Heart left ventricle (tissue), 16 donors: ENCODE data around the gene SERPINF2. TPM values are rescaled to one million over a fixed set of nuclear protein-coding genes. Genes with fewer than 3 reads are reported as not detected.
"Not testable (repeated sequence)": the region's sequence is repeated elsewhere in the genome, so short reads cannot be mapped to it uniquely, and the experiment has no call there.

Experiments used
- ATAC-seq, 4 donors: fragments of 200-7000 bp; cut with Tn5 transposase; one replicate each; pipeline ENCODE4 v1.9.1; 2020 to 2022; ENCODE audit warnings: moderate library complexity in 4 of 4, mild to moderate bottlenecking in 3 of 4, moderate number of reproducible peaks in 1 of 4
- DNase-seq, 5 donors: peaks; one replicate each; pipeline ENCODE4 v3.0.0-alpha.2; 2020
- H3K27ac ChIP-seq, 12 donors: fragments of 200-600 bp; sonication (generic) in 4 of 12; one replicate each; pipeline versions ENCODE4 v1.5.0 to v1.8.0; 2016 to 2022; ENCODE audit warnings: mild to moderate bottlenecking in 2 of 12
- H3K27me3 ChIP-seq, 9 donors: fragments of 200-600 bp; sonication (generic) in 2 of 9; one replicate each; pipeline versions ENCODE4 v1.5.1 to v1.8.0; 2016 to 2022; ENCODE audit warnings: mild to moderate bottlenecking in 3 of 9
- H3K36me3 ChIP-seq, 9 donors: fragments of 200-600 bp; sonication (generic) in 2 of 9; one replicate each; pipeline versions ENCODE4 v1.5.0 to v1.8.0; 2018 to 2022; ENCODE audit warnings: mild to moderate bottlenecking in 2 of 9
- H3K4me1 ChIP-seq, 12 donors: fragments of 200-600 bp; sonication (generic) in 4 of 12; one replicate each; pipeline versions ENCODE4 v1.5.0 to v1.8.0; 2016 to 2022; ENCODE audit warnings: mild to moderate bottlenecking in 3 of 12
- H3K4me3 ChIP-seq, 12 donors: fragments of 200-600 bp; sonication (generic) in 4 of 12; one replicate each; pipeline versions ENCODE4 v1.5.0 to v1.8.0; 2017 to 2022; ENCODE audit warnings: mild to moderate bottlenecking in 9 of 12, moderate library complexity in 4 of 12
- H3K9me3 ChIP-seq, 12 donors: fragments of 200-600 bp; sonication (generic) in 4 of 12; one replicate each; pipeline versions ENCODE4 v1.5.0 to v1.8.0; 2016 to 2022; ENCODE audit warnings: mild to moderate bottlenecking in 1 of 12
- CTCF ChIP-seq, 12 donors: fragments of 200-600 bp; sonication (generic) in 4 of 12; IDR thresholded peaks; one replicate each; pipeline versions ENCODE4 v1.5.0 to v1.8.0; 2018 to 2022; ENCODE audit warnings: antibody characterized with exemption in 12 of 12, mild to moderate bottlenecking in 5 of 12
- POLR2A ChIP-seq, 2 donors: fragments of 450-650 bp; IDR thresholded peaks; one replicate each; pipeline ENCODE4 v1.6.1; 2017; ENCODE audit warnings: antibody characterized with exemption in 2 of 2, mild to moderate bottlenecking in 2 of 2, moderate library complexity in 2 of 2
- WGBS, 4 donors: extraction: QIAGEN DNeasy Blood & Tissue Kit in 2 of 4; methylation state at CpG; one replicate each; pipeline versions ENCODE4 v1.1.5 to v1.1.7; 2013 to 2018; 5-methylcytosine and 5-hydroxymethylcytosine counted together
- intact Hi-C, 10 donors: fragments of 100-400 bp; cut with DNase I; formaldehyde crosslinking; loops; one replicate each; pipeline versions ENCODE4 v1.11.1 to v1.14.2; 2022
- polyA plus RNA-seq, 2 donors: library from polyadenylated mRNA; stranded (reverse); fragments of 200-250 nt; gene quantifications; one replicate each; pipeline ENCODE4 v1.2.3, GENCODE V29; 2013
- total RNA-seq, 9 donors: library from RNA; depleted of rRNA in 2 of 9; stranded (reverse); fragments of >200 nt in 2 of 9; fragmentation: NEBNext Ultra II Directional in 3 of 9; extraction: Animal tissue kit (Norgen Biotek cat#: 25700) in 3 of 9; gene quantifications; one replicate each; pipeline versions ENCODE4 v1.1.0 to v1.2.4, GENCODE V29; 2016 to 2023
- donor health status: ischemic (EF 13 %, LVEDD 7.1; RV severe dilation, severe dysfunction).
- donor health status: healthy with polysubstance abuse.
- donor health status: DM: no; HTN: yes; CAD: no.
- donor health status: DM: no; HTN: no; CAD: no.
- donor health status: ischemic (EF 25% LVEDD 6.9; RV normal size, moderate dysfunction).
- donor health status: ischemic (EF 25% LVEDD 5.7; RV mildly dilated, moderate dysfunction).
- donor health status: healthy.
- donor health status: DM: yes; HTN: yes; CAD: no.
- donor health status: ischemic (EF 35%, LVEDD 5.7; RV mildly dilated, moderate dysfunction).
- donor health status: nonischemic (EF 11% LVEDD 7.7; RV severe dilation, severe dysfunction).
- donor health status: DM: yes; HTN: yes; CAD: no.
- donor health status: PGD.
- donor health status: ischemic (EF 29% LVEDD 5.4; RV normal size, mild dysfunction).
- donor health status: nonischemic (EF 23%, LVEDD 6.1; RV moderate dilation, normal function).

Gene SERPINF2
- total and polyA plus RNA-seq, 11 donors = 0.25 to 1.8 (median 0.77) TPM; not detected in 1

- peak; percentile 25 to 60 (median 30) for ATAC-seq
Measured at GRCh38 chr17:1737531-1738291, 5.0 kb upstream of the SERPINF2 start.

GRCh38 chr17:1741899-1742298 lies 772 bp upstream of the SERPINF2 start:
- Histone ChIP-seq H3K4me1 (peaks cover 0 to 18% (median 6%) of the 10 kb centered on the region in 12 donors), H3K36me3 (peaks cover 0 to 12% (median 10%) of the 10 kb centered on the region in 9 donors)
- H3K4me3 ChIP-seq, H3K27ac ChIP-seq, ATAC-seq, DNase-seq, H3K9me3 ChIP-seq, H3K27me3 ChIP-seq, intact Hi-C loops: not testable (repeated sequence)
- 79 to 96% (median 90%) methylated on average over 7 of the region's 7 CpGs for WGBS, 4 donors

More at GRCh38 chr17:1737531-1738291, 5.0 kb upstream of the SERPINF2 start:
- H3K9me3 ChIP-seq = no peaks in the 10 kb centered on the region
- no peaks in the 10 kb centered on the region for H3K27me3 ChIP-seq
- H3K27ac ChIP-seq = peak overlapping the region in 1 of 12 donors; percentile 51
- TF ChIP-seq CTCF (IDR thresholded peaks at IDR 0.05) = no peak
- TF ChIP-seq POLR2A (IDR thresholded peaks at IDR 0.05) = no peak
- peaks cover 0 to 30% (median 16%) of the 10 kb centered on the region in 12 donors for H3K4me1 ChIP-seq
- intact Hi-C loops = loop anchor here in 1 of 10 donors (10.0 kb wide), 1 partner anchor 297 kb away; the partner anchor contains the start of gene DPH1
- WGBS, 4 donors = 58 to 85% (median 82%) methylated on average over 6 to 21 of the region's 21 CpGs
- H3K36me3 ChIP-seq = peaks cover 0 to 48% (median 30%) of the 10 kb centered on the region in 9 donors
- no peak overlapping the region for H3K4me3 ChIP-seq
- DNase-seq = peak in 1 of 5 donors; percentile 42

- no peaks in the 10 kb centered on the region for H3K9me3 ChIP-seq
- 88 to 92% (median 90%) methylated on average over 1 to 2 of the region's 2 CpGs for WGBS, 4 donors
- H3K4me3 ChIP-seq = no peak overlapping the region
- peaks cover 0 to 3% (median under 1%) of the 10 kb centered on the region in 9 donors for H3K36me3 ChIP-seq
- peaks cover 0 to 10% (median under 1%) of the 10 kb centered on the region in 12 donors for H3K4me1 ChIP-seq
- no peak overlapping the region for H3K27ac ChIP-seq
- ATAC-seq = no peak
- intact Hi-C loops = no loop called here
- TF ChIP-seq POLR2A (IDR thresholded peaks at IDR 0.05) (no peak), CTCF (IDR thresholded peaks at IDR 0.05) (no peak)
- no peak for DNase-seq
- H3K27me3 ChIP-seq = no peaks in the 10 kb centered on the region
Measured at GRCh38 chr17:1743088-1743439, 393 bp downstream of the SERPINF2 start.

GRCh38 chr17:1744551-1745512 lies 2.2 kb downstream of the SERPINF2 start:
- WGBS, 4 donors = 77 to 89% (median 86%) methylated on average over 23 to 29 of the region's 29 CpGs
- Histone ChIP-seq H3K9me3 (no peaks in the 10 kb centered on the region), H3K4me3 (no peak overlapping the region), H3K36me3 (no peaks in the 10 kb centered on the region), H3K4me1 (peaks cover 0 to 9% (median 0%) of the 10 kb centered on the region in 12 donors), H3K27me3 (no peaks in the 10 kb centered on the region), H3K27ac (peak overlapping the region in 4 of 12 donors; percentile 24 to 30 (median 26))
- intact Hi-C loops = no loop called here
- DNase-seq = no peak
- TF ChIP-seq CTCF (IDR thresholded peaks at IDR 0.05) (no peak), POLR2A (IDR thresholded peaks at IDR 0.05) (no peak)
- ATAC-seq = peak; percentile 5 to 60 (median 26)
